Bone marrow (tissue), 2 donors: ENCODE measurements around the gene CA9.
A peak's percentile ranks its signal among the peaks of the same experiment; 100 is the strongest.
"Not testable (repeated sequence)": the region's sequence is repeated elsewhere in the genome, so short reads cannot be mapped to it uniquely, and the experiment has no call there.

Source experiments
- DNase-seq, 2 donors: peaks; one replicate each; lab custom pipeline; 2025; lab: John Stamatoyannopoulos, UW

CA9 gene

DNA sequence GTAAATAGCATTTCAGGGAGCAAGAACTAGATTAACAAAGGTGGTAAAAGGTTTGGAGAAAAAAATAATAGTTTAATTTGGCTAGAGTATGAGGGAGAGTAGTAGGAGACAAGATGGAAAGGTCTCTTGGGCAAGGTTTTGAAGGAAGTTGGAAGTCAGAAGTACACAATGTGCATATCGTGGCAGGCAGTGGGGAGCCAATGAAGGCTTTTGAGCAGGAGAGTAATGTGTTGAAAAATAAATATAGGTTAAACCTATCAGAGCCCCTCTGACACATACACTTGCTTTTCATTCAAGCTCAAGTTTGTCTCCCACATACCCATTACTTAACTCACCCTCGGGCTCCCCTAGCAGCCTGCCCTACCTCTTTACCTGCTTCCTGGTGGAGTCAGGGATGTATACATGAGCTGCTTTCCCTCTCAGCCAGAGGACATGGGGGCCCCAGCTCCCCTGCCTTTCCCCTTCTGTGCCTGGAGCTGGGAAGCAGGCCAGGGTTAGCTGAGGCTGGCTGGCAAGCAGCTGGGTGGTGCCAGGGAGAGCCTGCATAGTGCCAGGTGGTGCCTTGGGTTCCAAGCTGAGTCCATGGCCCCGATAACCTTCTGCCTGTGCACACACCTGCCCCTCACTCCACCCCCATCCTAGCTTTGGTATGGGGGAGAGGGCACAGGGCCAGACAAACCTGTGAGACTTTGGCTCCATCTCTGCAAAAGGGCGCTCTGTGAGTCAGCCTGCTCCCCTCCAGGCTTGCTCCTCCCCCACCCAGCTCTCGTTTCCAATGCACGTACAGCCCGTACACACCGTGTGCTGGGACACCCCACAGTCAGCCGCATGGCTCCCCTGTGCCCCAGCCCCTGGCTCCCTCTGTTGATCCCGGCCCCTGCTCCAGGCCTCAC lies at the start of gene CA9:
Gene CA9, plus strand, starts transcription at position 797 of the 893 bp plus-strand sequence. Its CDS starts 32 bp downstream, at position 829.
- no peak for DNase-seq

DNA sequence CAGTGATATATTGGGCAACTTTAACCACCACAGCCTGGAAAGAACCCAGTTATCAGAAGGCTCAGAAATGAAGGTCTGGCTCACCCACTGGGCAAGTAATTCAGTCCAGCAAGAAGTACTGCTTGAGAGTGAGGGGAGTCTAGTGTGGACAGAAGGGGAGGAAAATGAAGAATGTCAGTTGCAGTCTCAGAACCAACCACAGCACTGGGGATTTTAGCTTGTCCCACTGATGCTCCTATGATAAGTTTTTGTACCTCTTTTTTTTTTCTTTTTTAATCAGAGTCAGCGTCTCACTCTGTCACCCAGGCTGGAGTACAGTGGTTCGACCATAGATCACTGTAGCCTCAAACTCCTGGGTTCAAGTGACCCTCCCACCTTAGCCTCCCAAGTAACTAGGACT lies 46.2 kb upstream of the CA9 start:
- DNase-seq: no peak

DNA sequence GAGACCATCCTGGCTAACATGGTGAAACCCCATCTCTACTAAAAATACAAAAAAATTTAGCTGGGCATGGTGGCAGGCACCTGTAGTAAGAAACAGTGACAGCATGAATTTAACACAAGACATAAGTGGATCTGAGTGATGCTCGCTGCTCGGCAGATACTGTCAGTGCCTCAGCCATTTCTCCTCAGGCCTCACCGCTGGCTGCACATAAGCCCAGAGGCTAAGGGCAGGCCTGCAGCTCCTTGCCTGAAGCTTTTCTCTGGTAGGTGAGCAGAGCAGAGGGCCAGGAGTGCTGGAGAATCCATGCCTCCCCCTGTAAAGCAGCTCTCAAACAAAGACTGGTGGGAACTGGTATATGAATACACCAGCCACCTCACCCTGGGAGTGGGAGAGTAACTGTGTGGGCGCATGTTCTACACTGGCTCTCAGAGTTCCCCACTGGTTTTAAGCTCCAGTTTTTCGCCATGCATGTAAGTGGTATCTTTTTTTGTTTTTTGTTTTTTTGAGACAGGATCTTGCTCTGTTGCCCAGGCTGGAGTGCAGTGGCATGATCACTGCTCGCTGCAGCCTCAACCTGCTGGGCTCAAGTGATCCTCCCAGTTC lies 45.2 kb upstream of the CA9 start:
- no peak for DNase-seq

DNA sequence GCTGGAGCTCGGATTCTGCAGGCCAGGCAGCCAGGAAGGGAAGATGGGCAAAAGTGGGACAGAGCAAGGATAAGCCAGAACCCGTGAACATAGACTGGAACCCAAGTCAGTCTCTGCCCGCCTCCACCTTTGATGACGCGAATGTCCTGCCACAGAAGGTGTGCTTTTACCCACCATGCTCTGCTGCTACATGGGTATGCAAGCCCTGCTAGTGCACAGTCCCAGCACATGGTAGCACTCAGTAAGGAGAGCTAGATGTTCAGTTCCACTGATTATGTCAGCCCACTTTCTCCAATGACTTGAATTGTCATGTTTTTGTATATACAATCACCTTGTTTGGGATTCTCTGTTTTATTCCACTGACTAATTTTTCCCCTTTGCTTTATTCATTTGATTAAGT lies 44.1 kb upstream of the CA9 start:
- no peak for DNase-seq

DNA sequence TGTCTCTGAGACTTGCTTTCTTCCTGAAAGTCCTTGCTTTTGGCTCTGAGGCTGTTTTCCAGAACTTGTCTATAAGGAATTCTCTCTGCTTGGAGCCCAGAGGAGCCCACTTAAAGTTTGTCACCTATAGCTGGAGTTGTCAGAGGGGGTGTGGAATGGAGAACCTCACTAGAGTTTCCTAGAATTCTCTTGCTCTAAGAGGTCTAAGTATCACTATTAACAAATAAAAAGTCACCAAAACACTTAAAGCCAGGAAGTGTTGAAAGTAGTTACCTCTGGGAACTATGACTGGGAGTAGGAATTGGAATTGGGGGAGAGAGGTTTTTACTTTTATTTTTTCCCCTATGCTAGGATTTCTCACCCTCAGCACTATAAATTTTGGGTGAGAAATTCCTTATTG lies 38.0 kb upstream of the CA9 start:
- DNase-seq: no peak

DNA sequence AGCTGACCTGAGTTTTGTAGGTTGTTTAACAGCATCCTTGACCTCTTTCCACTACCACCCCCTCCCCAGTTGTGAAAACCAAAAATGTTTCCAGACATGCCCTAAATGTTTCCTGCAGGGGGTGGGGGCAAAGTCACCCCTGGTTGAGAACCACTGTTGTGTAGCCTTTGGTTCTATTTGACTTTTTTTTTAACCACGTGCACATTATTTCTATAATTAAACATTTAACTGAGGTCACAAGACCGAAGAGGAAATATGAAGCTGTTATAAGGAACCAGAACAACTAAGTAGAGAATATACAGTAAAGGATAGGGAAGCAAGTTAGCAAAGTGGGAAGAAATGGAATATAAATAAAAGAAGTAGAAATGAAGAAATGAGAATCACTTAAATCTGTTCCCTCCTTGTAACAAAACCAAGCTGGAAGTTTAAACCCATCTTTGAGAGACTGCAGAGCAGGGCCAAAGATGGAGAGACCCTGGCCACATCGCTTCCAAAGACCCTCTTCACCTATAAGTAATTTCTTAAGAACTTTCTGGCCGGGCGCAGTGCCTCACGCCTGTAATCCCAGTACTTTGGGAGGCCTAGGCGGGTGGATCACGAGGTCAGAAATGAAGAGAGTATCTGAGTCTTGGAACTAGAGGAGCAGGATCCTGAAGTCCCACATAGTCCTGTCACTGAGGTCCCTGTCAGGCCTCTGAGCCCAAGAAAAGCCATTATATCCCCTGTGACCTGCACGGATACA lies 37.4 kb upstream of the CA9 start:
- peak in 1 of 2 donors; percentile 54 for DNase-seq

DNA sequence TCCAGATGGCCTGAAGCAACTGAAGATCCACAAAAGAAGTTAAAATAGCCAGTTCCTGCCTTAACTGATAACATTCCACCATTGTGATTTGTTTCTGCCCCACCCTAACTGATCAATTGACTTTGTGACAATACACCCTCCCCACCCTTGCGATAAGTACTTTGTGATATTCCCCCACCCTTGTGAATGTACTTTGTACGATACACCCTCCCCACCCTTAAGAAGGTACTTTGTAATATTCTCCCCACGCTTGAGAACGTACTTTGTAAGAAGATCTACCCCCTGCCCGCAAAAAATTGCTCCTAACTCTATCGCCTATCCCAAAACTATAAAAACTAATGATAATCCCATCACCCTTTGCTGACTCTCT lies 36.9 kb upstream of the CA9 start:
- not testable (repeated sequence) for DNase-seq

DNA sequence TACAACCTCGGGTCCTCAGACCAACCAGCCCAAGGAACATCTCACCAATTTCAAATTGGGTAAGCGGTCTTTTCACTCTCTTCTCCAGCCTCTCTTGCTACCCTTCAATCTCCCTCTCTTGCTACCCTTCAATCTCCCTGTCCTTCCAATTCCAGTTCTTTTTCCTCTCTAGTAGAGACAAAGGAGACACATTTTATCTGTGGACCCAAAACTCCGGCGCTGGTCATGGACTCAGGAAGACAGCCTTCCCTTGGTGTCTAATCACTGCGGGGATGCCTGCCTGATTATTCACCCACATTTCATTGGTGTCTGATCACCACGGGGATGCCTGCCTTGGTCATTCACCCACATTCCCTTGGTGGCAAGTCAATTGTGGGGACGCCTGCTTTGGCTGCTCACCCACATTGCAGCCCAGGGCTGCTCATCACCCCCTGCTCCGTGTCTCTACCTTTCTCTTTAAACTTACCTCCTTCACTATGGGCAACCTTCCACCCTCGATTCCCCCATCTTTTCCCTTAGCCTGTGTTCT lies 36.2 kb upstream of the CA9 start:
- not testable (repeated sequence) for DNase-seq

DNA sequence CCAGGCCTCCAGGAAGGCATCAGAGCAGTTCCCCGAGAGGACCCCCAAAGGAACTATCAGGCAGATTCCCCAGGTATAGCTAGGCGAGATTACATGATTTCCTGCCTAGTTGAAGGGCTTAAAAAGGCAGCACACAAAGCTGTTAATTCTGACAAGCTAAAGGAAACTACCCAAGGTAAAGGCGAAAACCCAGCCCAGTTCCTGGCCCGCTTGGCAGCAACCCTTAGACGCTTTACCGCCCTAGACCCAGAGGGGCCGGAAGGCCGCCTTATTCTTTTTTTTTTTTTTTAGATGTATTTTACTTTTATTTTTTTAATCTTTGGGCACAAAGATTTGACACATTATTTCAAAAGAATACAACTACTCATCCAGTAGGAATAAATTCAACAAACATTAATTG lies 35.0 kb upstream of the CA9 start:
- not testable (repeated sequence) for DNase-seq

DNA sequence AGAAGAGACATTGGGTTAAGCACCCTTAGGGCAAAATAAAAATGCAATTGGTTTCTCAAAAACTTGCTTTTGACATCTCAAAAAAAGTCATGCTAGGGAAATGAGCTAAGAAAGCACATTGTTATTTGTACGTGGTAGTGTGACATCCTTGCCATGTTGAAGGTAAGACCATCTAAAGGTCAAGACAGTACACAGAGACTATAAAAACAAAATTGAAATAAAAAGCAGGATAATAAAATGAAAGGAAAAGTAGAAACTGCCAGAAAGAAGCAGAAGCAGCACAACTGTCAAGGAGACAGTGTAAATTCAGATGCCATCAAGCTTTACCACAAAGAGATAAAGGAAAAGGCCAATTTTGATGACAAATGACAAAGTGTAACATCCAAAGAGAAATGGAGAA lies 34.5 kb upstream of the CA9 start:
- DNase-seq: not testable (repeated sequence)

DNA sequence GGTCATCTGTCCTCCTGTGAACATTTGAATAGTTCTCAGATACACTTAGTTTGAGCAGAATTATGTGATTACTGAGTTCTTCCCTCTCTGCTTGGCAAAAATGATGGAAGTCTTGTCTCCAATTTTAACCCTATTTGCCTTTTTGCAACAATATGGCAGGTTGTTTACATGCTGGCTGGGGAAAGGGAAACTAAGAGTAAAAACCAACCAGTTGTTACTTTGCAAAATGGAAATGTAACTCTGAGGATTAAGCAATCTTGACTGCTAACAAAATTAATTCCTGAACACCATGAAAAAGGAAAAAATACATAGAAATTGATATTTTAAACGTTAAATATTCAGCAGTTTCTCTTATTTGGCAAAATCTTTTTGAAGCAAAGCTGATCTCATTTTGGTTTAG lies 34.1 kb upstream of the CA9 start:
- no peak for DNase-seq

DNA sequence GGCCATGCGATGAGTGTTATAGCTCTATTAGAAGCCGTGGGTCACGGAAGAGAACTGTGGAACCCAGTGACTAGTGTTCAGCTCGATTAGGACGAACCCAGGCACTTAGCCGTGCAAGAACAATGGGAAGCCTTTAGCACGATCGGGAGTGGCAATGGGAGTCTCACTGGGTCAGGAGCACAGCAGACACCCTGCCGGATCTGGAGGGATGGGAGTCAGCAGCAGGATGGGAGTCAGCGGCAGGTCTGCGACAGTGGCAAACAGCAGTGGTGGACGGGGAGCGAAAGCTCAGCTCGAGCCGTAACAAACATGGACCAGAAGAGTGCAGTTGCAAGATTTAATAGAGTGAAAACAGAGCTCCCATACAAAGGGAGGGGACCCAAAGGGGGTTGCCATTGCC lies 33.3 kb upstream of the CA9 start:
- not testable (repeated sequence) for DNase-seq

DNA sequence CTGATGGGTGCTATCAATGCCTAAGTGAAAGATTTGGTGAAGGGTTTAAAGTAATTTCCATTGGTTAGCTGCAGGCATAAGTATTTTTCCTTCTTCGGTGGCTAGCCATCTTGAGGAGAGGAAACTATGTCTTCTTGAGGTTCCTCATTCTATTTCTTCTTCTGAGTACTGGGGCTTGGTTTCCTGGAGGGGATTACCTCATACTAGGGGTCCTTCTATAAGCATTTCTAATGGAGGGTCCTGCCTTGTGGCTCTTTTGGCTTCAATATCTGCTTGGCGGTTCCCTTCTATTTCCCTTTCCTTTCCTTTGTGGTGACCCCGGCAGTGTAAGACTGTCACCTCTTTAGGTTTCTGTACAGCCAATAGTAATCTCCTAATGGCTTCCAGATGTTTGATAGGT lies 32.2 kb upstream of the CA9 start:
- peak in 1 of 2 donors; percentile 9 for DNase-seq

DNA sequence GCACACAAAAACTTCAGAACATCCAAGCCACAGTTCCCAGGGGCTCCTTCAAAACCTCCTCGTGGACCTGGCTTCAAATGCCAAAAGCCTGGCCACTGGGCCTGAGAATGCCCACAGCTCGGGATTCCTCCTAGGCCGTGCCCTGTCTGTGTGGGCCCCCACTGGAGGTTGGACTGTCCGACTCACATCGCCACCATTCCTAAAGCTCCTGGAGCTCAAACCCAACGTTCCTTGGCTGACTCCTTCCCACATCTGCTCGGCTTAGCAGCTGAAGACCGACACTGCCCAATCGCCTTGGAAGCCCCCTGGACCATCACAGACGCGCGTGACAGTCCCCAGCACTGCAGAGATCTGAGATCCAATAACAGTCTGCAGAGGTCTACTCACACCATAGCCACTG lies 30.7 kb upstream of the CA9 start:
- DNase-seq: no peak

DNA sequence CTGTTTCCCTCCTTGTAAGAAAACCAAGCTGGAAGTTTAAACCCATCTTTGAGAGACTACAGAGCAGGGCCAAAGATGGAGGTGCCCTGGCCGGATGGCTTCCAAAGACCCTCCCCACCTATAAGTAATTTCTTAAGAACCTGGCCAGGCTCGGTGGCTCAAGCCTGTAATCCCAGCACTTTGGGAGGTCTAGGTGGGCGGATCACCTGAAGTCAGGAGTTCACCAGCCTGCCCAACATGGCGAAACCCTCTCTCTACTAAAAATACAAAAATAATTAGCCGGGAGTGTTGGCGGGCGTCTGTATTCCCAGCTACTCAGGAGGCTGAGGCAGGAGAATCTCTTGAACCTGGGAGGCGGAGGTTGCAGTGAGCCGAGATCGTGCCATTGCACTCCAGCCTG lies 28.0 kb upstream of the CA9 start:
- DNase-seq: not testable (repeated sequence)

DNA sequence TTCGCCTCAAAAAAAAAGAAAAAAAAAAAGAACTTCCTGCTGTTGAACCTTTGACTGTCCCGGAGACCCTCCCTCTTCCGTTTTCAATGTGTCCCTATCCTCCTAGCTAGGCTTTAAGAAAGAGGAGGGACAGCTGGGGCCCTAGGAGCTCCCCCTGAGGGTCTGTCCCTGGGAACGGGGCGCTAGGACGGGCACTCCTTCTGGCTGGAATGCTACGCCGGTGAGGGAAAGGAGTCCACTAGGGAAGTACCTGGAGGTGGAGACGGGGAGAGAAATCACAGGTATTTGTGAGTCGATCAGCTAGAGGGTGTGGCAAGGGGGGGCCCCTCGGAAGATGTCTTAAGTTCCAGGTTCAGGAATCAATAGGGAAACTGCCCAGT lies 27.6 kb upstream of the CA9 start:
- peak in 1 of 2 donors; percentile 41 for DNase-seq

DNA sequence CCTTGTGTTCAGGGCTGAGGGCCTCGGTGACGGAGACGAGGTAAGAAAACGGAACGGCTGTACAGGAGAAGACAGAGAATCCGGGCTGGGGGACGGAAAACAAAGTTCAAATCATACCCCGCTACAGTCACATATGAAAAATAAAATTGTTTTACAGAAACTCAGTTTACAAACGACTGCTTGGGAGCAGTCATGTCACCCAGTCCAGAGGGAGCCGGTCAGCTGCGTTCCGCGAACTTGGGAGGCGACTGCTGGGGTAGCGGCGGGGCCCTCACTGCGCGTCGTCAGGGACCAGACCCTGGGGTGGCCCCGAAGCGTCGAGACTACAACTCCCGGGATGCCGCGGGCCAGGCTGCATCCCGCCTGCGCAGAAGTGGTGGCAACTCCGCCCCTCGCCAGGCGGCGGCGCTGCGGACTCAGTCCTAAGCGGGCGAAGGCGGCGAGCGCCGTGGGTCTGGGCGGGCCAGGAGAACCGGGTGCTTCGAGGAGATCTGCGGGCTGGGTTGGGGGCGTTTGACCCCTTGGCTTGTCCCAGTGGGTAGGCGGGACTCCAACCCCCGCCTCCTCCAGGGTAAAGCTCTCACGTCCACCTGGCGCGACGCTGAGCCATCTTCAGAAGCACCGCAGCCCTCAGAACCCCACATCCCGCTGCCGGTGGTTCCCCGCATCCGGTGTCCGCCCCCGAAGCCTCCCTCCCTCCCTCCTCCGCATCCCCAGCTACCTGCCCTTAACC lies 27.0 kb upstream of the CA9 start:
- DNase-seq: peak; percentile 73 to 78

DNA sequence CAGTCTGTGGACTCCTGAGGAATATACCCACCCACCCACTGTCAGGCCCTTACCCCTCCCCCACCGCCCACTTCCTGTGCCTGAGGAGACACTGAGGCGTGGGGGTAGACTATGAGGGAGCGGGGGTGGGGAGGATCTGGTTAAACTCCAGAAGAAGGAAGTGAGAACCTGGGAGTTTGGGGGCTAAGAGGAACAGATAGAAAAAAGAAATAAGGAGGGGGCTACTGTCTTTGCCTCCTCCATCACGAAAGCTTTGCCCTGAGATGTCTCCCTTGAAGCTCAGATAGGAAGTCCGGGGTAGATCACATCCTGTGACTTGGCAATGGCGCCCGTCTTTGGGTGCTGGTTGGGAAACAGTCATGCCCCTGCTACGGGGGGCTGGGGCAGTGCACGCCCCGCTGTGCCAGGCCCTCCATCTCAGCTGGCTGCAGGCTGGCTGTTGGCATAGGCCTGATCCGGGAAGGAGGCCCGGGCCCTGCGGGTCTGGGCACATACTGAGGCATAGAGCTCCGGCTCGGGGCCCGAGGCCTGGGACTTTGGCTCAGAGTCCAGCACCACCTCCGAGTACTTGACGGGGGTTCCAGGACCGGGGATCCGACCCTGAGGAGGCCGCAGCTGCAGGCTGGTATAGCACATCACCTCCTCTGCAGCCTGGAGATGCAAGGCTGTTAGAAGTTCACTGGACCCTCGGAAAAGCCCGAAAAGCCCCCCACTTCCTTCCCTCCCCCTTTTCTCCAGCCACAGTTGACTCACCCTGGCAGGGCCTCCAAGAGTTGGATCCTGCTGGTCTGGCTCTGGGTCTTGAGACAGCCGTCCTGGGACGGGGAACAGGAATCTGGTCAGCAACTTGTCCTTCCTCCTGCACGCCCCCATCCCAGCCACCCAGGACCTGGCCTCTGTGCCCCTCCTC lies 24.0 kb upstream of the CA9 start:
- DNase-seq: peak in 1 of 2 donors; percentile 56

DNA sequence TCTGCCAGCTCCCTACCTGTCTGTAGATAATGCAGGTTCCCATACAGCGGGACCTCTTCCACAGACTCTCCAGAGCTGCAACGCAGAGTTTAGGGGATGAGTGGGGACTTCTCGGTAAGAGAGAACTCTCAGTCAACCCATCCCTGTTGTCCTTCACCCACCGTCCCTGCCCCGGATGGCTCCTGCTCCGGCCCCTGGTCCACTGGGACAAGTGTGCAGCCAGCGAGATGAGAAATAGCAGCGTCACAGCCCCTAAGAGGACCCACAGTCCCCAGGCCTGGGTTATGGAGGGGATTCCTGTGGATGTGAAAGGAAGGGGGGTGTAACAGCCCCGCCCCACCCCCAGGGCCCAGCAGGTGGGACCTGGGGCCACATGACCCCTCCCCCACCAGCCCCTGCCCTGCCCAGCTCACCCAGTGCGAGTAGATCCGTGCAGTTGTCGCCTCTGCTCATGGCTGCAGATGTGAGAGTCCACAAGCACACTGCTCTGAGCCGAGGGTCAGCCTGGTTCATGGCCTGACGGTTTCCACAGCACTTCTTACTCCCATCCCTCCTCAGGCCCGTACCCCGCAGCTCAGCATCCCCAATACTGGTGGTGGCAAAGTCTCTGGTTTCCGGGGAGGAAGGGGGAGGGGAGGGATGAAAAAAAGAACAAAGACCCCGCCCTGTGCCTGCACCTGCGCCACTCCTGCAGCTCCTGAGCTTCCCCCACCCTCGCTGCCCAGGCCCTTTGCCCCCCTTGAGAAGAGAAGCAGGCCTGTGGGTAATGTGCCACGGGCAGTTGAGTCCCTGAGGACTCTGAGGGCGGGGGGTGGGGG lies 23.2 kb upstream of the CA9 start, which contains the start of gene SIT1:
Gene SIT1, minus strand, starts transcription at position 591 of the 818 bp plus-strand sequence. Its CDS starts 78 bp downstream, at position 513.
- no peak for DNase-seq
